HFF-Myc (cell line): ENCODE measurements around the gene TGFBR3L.

ENCODE experiments used
- DNase-seq: peaks from one replicate; pipeline ENCODE4 v3.0.0-alpha.2; 2011; ENCODE audit warnings: low read depth; ENCODE audit errors: extremely low read depth
- H3K4me3 ChIP-seq: replicated peaks from 2 replicates; pipeline ENCODE4 v1.5.1; 2011; ENCODE audit warnings: low read depth, mild to moderate bottlenecking, control low read depth, low read length
- TF ChIP-seq, protein P1 (sequence below): IDR thresholded peaks from 2 replicates; pipeline ENCODE4 v1.5.1; 2012; ENCODE audit warnings: mild to moderate bottlenecking, low read depth, low read length, control low read depth; ENCODE audit errors: missing control alignments

TGFBR3L gene

DNA sequence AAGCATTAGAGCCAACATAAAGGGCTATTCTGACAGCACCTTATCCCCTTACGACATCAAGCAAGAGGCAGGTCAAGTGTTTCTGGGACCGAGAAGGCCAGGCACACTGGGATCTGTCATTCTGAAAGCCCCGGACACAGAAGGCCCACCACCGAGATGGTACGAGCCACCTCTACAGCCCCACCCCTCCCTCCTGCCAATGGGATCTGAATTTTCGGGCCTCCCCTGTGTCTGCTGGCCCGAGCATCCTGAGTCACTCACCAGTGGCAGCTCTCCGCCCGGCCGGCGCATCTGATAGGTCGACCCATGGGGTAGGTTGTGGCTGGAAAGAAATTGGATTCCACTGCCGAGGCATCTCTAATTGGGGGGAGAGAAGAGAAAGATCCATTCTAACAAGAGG lies 26.2 kb downstream of the TGFBR3L start:
- TF ChIP-seq, protein P1, sequence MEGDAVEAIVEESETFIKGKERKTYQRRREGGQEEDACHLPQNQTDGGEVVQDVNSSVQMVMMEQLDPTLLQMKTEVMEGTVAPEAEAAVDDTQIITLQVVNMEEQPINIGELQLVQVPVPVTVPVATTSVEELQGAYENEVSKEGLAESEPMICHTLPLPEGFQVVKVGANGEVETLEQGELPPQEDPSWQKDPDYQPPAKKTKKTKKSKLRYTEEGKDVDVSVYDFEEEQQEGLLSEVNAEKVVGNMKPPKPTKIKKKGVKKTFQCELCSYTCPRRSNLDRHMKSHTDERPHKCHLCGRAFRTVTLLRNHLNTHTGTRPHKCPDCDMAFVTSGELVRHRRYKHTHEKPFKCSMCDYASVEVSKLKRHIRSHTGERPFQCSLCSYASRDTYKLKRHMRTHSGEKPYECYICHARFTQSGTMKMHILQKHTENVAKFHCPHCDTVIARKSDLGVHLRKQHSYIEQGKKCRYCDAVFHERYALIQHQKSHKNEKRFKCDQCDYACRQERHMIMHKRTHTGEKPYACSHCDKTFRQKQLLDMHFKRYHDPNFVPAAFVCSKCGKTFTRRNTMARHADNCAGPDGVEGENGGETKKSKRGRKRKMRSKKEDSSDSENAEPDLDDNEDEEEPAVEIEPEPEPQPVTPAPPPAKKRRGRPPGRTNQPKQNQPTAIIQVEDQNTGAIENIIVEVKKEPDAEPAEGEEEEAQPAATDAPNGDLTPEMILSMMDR, result no peak
- DNase-seq, result no peak
- H3K4me3 ChIP-seq, result no peak overlapping the region

DNA sequence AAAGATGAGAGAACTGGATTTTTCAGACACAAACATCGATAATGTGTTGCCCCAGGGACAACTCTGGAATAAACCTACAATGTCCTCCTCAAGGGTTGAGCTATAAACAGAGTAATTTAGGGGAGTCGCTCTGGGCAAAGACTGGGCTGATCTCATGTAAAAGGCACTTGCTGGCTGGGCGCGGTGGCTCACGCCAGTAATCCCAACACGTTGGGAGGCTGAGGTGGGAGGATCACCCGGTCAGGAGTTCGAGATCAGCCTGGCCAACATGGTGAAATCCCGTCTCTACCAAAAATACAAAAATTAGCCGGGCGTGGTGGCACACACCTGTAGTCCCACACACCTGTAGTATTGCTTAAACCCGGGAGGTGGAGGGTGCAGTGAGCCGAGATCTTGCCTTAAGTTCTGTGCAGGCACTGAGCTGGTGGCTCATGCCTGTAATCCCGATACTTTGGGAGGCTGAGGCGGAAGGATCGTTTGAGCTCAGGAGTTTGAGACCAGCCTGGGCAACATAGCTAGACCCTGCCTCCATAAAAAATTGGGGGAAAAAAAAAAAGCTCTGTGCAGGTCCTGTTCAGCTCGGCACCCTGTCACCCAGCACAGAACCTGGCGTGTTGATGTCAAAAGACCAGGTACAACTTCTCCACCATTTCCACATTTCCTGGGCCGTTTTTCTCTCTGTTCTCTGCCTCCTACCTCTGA lies 27.4 kb downstream of the TGFBR3L start:
- peak overlapping the region; percentile 96 for H3K4me3 ChIP-seq
- TF ChIP-seq, protein P1, result no peak
- no peak for DNase-seq

DNA sequence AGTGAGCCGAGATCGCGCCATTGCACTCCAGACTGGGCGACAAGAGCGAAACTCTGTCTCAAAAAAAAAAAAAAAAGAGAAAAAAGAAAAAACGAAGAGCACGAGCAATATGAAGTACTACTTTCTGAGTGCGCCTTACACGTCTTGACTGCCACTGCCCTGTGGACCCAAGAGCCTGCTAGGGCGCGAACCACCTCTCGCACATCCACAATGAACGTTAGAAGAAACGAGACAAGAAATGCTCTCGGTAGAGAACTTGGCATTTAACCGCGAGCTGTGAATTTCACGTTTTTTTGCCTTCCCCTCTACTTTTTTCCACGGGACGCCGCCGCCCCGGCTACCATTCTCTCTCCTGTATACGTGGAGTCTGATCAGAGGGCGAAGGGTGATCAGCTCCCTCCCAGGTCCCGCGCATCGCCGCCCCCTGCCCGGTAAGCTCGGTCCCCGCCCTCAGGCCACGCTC lies 28.4 kb downstream of the TGFBR3L start:
- H3K4me3 ChIP-seq, result peak overlapping the region; percentile 96
- DNase-seq, result no peak
- TF ChIP-seq, protein P1, result no peak

DNA sequence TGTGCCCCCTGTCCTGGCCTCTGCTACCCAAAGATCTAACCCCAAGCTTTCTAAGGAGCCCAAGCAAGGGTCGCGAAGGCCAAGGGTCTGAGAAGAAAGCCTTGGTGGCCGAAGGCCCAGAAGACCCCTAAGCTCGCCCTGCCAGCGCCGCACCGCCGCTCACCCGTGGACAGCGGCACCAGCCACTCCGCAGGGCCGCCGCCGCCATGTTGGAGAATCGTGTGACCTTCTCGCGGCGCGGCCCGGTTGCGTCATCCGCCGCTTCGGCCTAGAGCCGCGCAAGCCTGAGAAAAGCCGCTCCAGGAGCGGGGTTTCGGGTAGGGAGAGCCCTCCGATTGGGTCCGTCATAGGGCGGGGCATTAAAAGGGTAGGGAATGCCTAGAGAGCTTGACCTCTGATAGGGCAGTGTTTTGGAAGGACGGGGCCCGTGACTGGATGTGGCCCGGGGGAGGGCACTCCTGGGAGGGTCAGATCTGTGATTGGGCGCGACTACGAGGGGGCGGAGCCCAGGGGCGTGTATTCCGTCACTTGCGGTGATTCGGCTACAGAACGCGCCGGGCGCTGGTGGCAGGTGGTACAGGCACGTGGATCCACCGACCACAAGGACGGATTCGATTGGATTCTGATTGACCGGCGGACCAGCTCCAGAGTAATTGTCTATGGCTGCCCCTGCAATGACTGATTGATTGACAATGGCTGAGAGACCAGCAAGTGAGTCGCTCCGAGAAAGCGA lies 29.0 kb downstream of the TGFBR3L start, which contains the start of gene TIMM44:
TIMM44 (minus strand) TSS at position 223 of the 733 bp plus-strand sequence; CDS start at position 208, 15 bp downstream.
- TF ChIP-seq, protein P1, result no peak
- peak; percentile 98 for DNase-seq

DNA sequence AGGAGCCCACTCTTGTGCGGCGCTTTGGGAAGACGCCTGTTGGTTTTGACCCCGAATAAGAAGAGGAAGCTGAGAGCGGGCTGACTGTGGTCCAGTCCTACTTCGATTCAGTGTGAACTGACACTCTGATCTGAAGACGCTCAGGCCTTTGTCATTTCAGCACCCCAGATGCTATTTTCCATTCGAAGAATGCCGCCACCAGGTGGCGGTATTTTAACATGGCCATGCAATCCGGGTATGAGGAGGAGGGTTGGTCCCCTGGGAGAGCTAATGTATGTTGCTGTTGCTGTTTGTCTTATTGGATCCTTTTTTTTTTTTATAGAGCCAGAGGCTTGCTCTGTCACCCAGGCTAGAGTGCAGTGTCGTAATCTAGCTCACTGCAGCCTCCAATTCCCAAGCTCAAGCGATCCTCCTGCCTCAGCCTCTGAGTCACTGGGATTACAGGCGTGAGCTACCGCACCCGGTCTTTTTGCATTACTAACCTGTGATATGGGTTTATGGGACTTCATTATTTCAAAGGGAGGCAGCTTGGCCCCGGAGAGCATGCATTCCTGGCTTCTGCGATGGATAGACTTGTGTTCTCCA lies 29.6 kb downstream of the TGFBR3L start:
- TF ChIP-seq, protein P1, result peak; percentile 81
- peak; percentile 76 for DNase-seq
- peak overlapping the region; percentile 96 for H3K4me3 ChIP-seq

More for the DNA sequence above, 29.0 kb downstream of the TGFBR3L start, which contains the start of gene TIMM44:
- H3K4me3 ChIP-seq, result peak within 1 kb of the TSS; percentile 96

DNA sequence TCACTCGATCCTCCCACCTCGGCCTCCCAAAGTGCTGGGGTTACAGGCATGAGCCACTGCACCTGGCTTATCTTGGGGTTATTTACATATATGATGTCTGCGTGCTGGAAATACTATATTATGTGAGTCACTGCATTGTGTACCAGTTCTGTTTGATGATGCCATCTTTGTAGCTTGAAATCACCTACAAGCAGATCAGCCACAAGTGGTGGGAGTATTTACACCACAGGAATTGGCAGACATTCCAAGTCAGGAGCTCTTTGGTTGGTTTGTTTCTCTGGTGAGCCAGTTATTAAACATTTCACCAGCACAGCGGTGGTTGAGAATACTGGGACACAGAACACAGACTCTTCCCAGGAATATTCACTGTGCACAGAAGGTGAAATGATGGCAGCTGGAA lies 33.3 kb downstream of the TGFBR3L start:
- TF ChIP-seq, protein P1, result no peak
- no peak overlapping the region for H3K4me3 ChIP-seq
- DNase-seq, result no peak
